ENCODE results near the gene RMDN2. TPM values are rescaled to one million over a fixed set of nuclear protein-coding genes. Genes with fewer than 3 reads are reported as not detected.

The RMDN2 gene
- total RNA-seq, 1 donor from 2014 or later: 5.1 TPM

- Histone ChIP-seq H3K27ac (ENCODE audit: low read depth, low read length) (no peak overlapping the region), H3K4me2 (ENCODE audit: low read length) (no peak overlapping the region), H3K4me1 (ENCODE audit: insufficient read depth, low read length) (no peaks in the 10 kb centered on the region), H4K20me1 (ENCODE audit: insufficient read depth, low read length) (no peaks in the 10 kb centered on the region), H3K27me3 (ENCODE audit: insufficient read depth, low read length) (no peaks in the 10 kb centered on the region), H3K9me3 (ENCODE audit: insufficient read depth, low read depth, low read length) (no peaks in the 10 kb centered on the region), H3K36me3 (ENCODE audit: insufficient read depth, low read length) (no peaks in the 10 kb centered on the region), H3K9ac (ENCODE audit: low read length) (no peak overlapping the region), H2AFZ (ENCODE audit: low read depth, low read length) (no peak overlapping the region), H3K79me2 (ENCODE audit: insufficient read depth, low read length) (no peaks in the 10 kb centered on the region), H3K4me3 (ENCODE audit: insufficient read depth, low read depth, low read length) (no peak overlapping the region)
- peaks cover 13% of the 10 kb centered on the region for H3K4me1 Mint-ChIP-seq (ENCODE audit: low read depth, unreplicated experiment)
- H3K27me3 Mint-ChIP-seq (ENCODE audit: low read depth, unreplicated experiment): peaks cover 3% of the 10 kb centered on the region
- no peak for DNase-seq (ENCODE audit: low read depth)
- H3K9me3 Mint-ChIP-seq (ENCODE audit: unreplicated experiment): no peaks in the 10 kb centered on the region
- no peak for TF ChIP-seq CTCF (IDR thresholded peaks at IDR 0.05; ENCODE audit: insufficient read depth, low read depth, low read length)
- TF ChIP-seq EZH2 (IDR thresholded peaks at IDR 0.05; ENCODE audit: insufficient read depth, low read length): no peak
- no peak for FAIRE-seq
- H3K27ac Mint-ChIP-seq (ENCODE audit: unreplicated experiment): no peak overlapping the region
- H3K36me3 Mint-ChIP-seq (ENCODE audit: low read depth, unreplicated experiment): no peaks in the 10 kb centered on the region
- H3K4me3 Mint-ChIP-seq (ENCODE audit: unreplicated experiment): no peak overlapping the region
Measured at GRCh38 chr2:38029512-38029911, 104.4 kb downstream of the RMDN2 start.

GRCh38 chr2:38030635-38031355 lies 105.7 kb downstream of the RMDN2 start:
- Histone ChIP-seq H3K27ac (ENCODE audit: low read depth, low read length) (no peak overlapping the region), H2AFZ (ENCODE audit: low read depth, low read length) (no peak overlapping the region), H4K20me1 (ENCODE audit: insufficient read depth, low read length) (no peaks in the 10 kb centered on the region), H3K79me2 (ENCODE audit: insufficient read depth, low read length) (no peaks in the 10 kb centered on the region), H3K4me2 (ENCODE audit: low read length) (no peak overlapping the region), H3K36me3 (ENCODE audit: insufficient read depth, low read length) (no peaks in the 10 kb centered on the region), H3K4me3 (ENCODE audit: insufficient read depth, low read depth, low read length) (no peak overlapping the region), H3K9me3 (ENCODE audit: insufficient read depth, low read depth, low read length) (no peaks in the 10 kb centered on the region), H3K4me1 (ENCODE audit: insufficient read depth, low read length) (no peaks in the 10 kb centered on the region), H3K27me3 (ENCODE audit: insufficient read depth, low read length) (no peaks in the 10 kb centered on the region), H3K9ac (ENCODE audit: low read length) (no peak overlapping the region)
- H3K4me3 Mint-ChIP-seq (ENCODE audit: unreplicated experiment): no peak overlapping the region
- H3K4me1 Mint-ChIP-seq (ENCODE audit: low read depth, unreplicated experiment): peaks cover 13% of the 10 kb centered on the region
- no peaks in the 10 kb centered on the region for H3K9me3 Mint-ChIP-seq (ENCODE audit: unreplicated experiment)
- H3K27ac Mint-ChIP-seq (ENCODE audit: unreplicated experiment): no peak overlapping the region
- peaks cover 3% of the 10 kb centered on the region for H3K27me3 Mint-ChIP-seq (ENCODE audit: low read depth, unreplicated experiment)
- TF ChIP-seq EZH2 (IDR thresholded peaks at IDR 0.05; ENCODE audit: insufficient read depth, low read length) (no peak), CTCF (IDR thresholded peaks at IDR 0.05; ENCODE audit: insufficient read depth, low read depth, low read length) (no peak)
- H3K36me3 Mint-ChIP-seq (ENCODE audit: low read depth, unreplicated experiment): no peaks in the 10 kb centered on the region
- DNase-seq (ENCODE audit: low read depth): no peak
- FAIRE-seq: no peak

GRCh38 chr2:38032946-38033345 lies 107.9 kb downstream of the RMDN2 start:
- Histone ChIP-seq H3K27ac (ENCODE audit: low read depth, low read length) (no peak overlapping the region), H3K27me3 (ENCODE audit: insufficient read depth, low read length) (peaks cover 17% of the 10 kb centered on the region), H3K9ac (ENCODE audit: low read length) (no peak overlapping the region), H3K4me3 (ENCODE audit: insufficient read depth, low read depth, low read length) (no peak overlapping the region), H4K20me1 (ENCODE audit: insufficient read depth, low read length) (no peaks in the 10 kb centered on the region), H3K79me2 (ENCODE audit: insufficient read depth, low read length) (no peaks in the 10 kb centered on the region), H3K4me2 (ENCODE audit: low read length) (no peak overlapping the region), H3K4me1 (ENCODE audit: insufficient read depth, low read length) (peaks cover 4% of the 10 kb centered on the region), H3K36me3 (ENCODE audit: insufficient read depth, low read length) (no peaks in the 10 kb centered on the region), H2AFZ (ENCODE audit: low read depth, low read length) (no peak overlapping the region), H3K9me3 (ENCODE audit: insufficient read depth, low read depth, low read length) (no peaks in the 10 kb centered on the region)
- TF ChIP-seq EZH2 (IDR thresholded peaks at IDR 0.05; ENCODE audit: insufficient read depth, low read length) (no peak), CTCF (IDR thresholded peaks at IDR 0.05; ENCODE audit: insufficient read depth, low read depth, low read length) (no peak)
- Mint-ChIP-seq H3K9me3 (ENCODE audit: unreplicated experiment) (no peaks in the 10 kb centered on the region), H3K27ac (ENCODE audit: unreplicated experiment) (no peak overlapping the region), H3K4me3 (ENCODE audit: unreplicated experiment) (no peak overlapping the region), H3K27me3 (ENCODE audit: low read depth, unreplicated experiment) (peaks cover 12% of the 10 kb centered on the region), H3K36me3 (ENCODE audit: low read depth, unreplicated experiment) (no peaks in the 10 kb centered on the region), H3K4me1 (ENCODE audit: low read depth, unreplicated experiment) (peaks cover 9% of the 10 kb centered on the region)
- FAIRE-seq: no peak
- no peak for DNase-seq (ENCODE audit: low read depth)

All from astrocyte (in vitro differentiated cells and primary cell).